Stimulated activated naive CD8-positive, alpha-beta T cell treated with anti-CD3 and anti-CD28 coated beads, Interleukin-15, amount 100 ng/mL, for 72 hours (primary cell): ENCODE results near the gene L3MBTL1.
A peak's percentile ranks its signal among the peaks of the same experiment; 100 is the strongest.
"Not testable (repeated sequence)": the region's sequence is repeated elsewhere in the genome, so short reads cannot be mapped to it uniquely, and the experiment has no call there.

Experiments
- ATAC-seq: fragments of 150-1000 bp; cut with Tn5 transposase; 2 replicates; pipeline ENCODE4 v1.10.0; 2021; ENCODE audit warnings: mild to moderate bottlenecking, moderate library complexity
- DNase-seq, 2 donors: peaks; one replicate each; pipeline ENCODE4 v3.0.0; 2021 to 2022
- H3K27ac Mint-ChIP-seq, 2 donors: one replicate each; pipeline ENCODE4 v1.8.0; 2022; ENCODE audit warnings: mild to moderate bottlenecking in 2 of 2, mixed read lengths in 2 of 2, moderate library complexity in 2 of 2
- H3K27me3 Mint-ChIP-seq: one replicate; pipeline ENCODE4 v1.8.0; 2022; ENCODE audit warnings: mixed read lengths
- H3K4me1 Mint-ChIP-seq: one replicate; pipeline ENCODE4 v1.8.0; 2022; ENCODE audit warnings: mild to moderate bottlenecking, mixed read lengths
- H3K4me3 Mint-ChIP-seq, 2 donors: one replicate each; pipeline ENCODE4 v1.8.0; 2022; ENCODE audit warnings: mild to moderate bottlenecking in 2 of 2, mixed read lengths in 2 of 2, moderate library complexity in 1 of 2
- H3K9me3 Mint-ChIP-seq, 2 donors: one replicate each; pipeline ENCODE4 v1.8.0; 2022; ENCODE audit warnings: mixed read lengths in 2 of 2

Gene L3MBTL1

DNA sequence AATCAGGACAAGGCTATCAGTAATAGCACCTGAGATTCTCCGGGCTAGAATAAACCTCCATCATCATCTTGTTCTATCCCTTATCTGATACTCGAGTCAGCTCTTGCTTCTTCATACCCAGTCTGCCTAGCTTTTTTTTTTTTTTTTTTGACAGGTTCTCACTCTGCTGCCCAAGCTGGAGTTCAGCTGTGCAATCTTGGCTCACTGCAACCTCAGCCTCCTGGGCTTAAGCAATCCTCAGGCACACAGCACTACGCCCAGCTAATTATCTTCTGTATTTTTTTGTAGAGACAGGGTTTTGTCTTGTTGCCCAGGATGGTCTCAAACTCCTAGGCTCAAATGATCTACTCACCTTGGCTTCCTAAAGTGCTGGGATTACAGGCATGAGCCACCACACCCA lies 30.3 kb upstream of the L3MBTL1 start:
- H3K4me3 Mint-ChIP-seq: no peak overlapping the region
- peaks cover under 1% of the 10 kb centered on the region for H3K4me1 Mint-ChIP-seq
- H3K9me3 Mint-ChIP-seq: no peaks in the 10 kb centered on the region
- ATAC-seq: no peak
- no peak overlapping the region for H3K27ac Mint-ChIP-seq
- DNase-seq: no peak
- no peaks in the 10 kb centered on the region for H3K27me3 Mint-ChIP-seq

DNA sequence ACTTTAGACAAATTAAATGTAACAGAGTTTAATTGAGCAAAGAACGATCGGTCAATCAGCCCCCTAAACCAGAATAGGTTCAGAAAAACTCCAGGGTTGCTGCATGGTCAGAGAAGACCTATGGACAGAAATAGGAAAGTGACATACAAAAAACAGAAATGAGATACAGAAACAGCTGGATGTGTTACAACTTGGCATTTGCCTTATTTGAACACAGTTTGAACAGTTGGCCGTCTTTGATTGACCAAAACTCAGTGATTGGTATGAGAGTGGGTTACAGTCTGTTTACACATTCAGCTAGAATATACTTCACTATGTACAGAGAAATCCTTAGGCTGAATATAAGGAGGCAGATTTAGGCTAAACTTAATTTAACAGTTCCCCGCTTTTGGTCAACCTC lies 29.9 kb upstream of the L3MBTL1 start:
- H3K27me3 Mint-ChIP-seq: no peaks in the 10 kb centered on the region
- no peak for ATAC-seq
- no peak overlapping the region for H3K4me3 Mint-ChIP-seq
- H3K9me3 Mint-ChIP-seq: no peaks in the 10 kb centered on the region
- H3K27ac Mint-ChIP-seq: no peak overlapping the region
- no peaks in the 10 kb centered on the region for H3K4me1 Mint-ChIP-seq
- DNase-seq: no peak

GRCh38 chr20:43490038-43490437 lies 17.5 kb upstream of the L3MBTL1 start:
- no peak for DNase-seq
- H3K4me1 Mint-ChIP-seq: peaks cover 5% of the 10 kb centered on the region
- no peak overlapping the region for H3K27ac Mint-ChIP-seq
- H3K9me3 Mint-ChIP-seq: peaks cover 0 to 17% of the 10 kb centered on the region in 2 donors
- H3K4me3 Mint-ChIP-seq: no peak overlapping the region
- peaks cover 7% of the 10 kb centered on the region for H3K27me3 Mint-ChIP-seq
- ATAC-seq: no peak

DNA sequence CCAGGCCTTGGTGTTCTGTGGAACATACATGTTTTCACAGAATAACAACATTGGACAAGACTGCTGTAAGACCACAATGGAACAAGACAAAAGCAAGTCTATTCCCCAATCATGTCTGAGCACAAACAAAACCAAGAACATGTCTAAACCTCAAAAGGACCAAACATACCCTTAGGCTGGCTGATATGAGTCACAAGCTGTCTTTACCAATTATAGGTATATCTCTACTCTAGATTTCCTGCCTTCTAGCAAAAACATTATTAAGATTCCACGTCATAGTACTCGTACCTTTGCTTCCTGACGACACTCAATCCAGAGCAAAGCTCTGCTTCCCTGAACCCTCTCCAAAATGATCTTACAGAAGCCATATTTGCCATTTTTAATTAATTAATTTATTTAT lies 15.4 kb upstream of the L3MBTL1 start:
- Mint-ChIP-seq H3K9me3 (peaks cover 0 to 12% of the 10 kb centered on the region in 2 donors), H3K4me1 (peaks cover 5% of the 10 kb centered on the region), H3K27me3 (peaks cover 7% of the 10 kb centered on the region), H3K27ac (peak overlapping the region in 1 of 2 donors; percentile 43), H3K4me3 (no peak overlapping the region)
- ATAC-seq: peak; percentile 94
- no peak for DNase-seq

GRCh38 chr20:43495388-43495787 lies 12.1 kb upstream of the L3MBTL1 start:
- no peak for ATAC-seq

DNA sequence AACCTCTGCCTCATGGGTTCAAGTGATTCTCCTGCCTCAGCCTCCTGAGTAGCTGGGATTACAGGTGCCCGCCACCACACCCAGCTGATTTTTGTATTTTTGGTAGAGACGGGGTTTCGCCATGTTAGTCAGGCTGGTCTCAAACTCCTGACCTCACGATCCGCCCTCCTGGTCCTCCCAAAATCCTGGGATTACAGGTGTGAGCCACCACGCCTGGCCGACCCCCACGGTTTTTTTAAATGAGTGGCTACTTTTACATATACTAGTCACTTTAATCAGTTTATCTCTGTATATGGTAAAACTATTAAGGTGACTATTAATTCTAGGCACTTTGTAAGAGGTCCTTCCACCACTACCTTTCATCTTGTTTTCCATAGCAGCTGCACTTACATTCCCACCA lies 5.5 kb upstream of the L3MBTL1 start:
- ATAC-seq, H3K27ac Mint-ChIP-seq, H3K4me3 Mint-ChIP-seq, H3K4me1 Mint-ChIP-seq, H3K9me3 Mint-ChIP-seq, DNase-seq: not testable (repeated sequence)
- peaks cover 29% of the 10 kb centered on the region for H3K27me3 Mint-ChIP-seq

More at GRCh38 chr20:43495388-43495787, 12.1 kb upstream of the L3MBTL1 start:
- no peak for DNase-seq
- no peak overlapping the region for H3K4me3 Mint-ChIP-seq
- peaks cover 5% of the 10 kb centered on the region for H3K4me1 Mint-ChIP-seq
- H3K9me3 Mint-ChIP-seq: no peaks in the 10 kb centered on the region
- peaks cover 7% of the 10 kb centered on the region for H3K27me3 Mint-ChIP-seq
- H3K27ac Mint-ChIP-seq: no peak overlapping the region

- DNase-seq (no peak), ATAC-seq (no peak)
- Mint-ChIP-seq H3K4me1 (peaks cover 17% of the 10 kb centered on the region), H3K9me3 (no peaks in the 10 kb centered on the region), H3K27ac (no peak overlapping the region), H3K4me3 (no peak overlapping the region), H3K27me3 (peaks cover 52% of the 10 kb centered on the region)
Measured at GRCh38 chr20:43506238-43506637, 1.3 kb upstream of the L3MBTL1 start.

DNA sequence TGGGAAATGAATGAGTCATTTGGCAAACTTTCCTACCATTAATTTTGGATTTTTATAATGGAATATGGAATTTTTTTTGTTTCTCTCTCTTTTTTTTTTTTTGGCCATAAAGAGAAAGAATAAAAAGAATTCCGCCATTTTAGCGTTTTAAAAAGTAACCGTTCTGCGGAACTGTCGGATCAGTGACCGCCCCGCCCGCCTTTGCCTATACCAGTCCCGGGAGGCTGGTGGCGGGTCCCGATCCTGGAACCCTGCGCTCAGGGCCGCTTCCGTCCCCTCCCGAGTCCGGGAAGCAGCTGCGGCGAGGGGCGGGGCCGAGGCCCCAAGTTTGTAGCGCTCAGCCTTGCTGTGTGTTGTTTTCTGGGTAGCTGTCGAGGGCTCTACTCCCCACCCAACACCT lies 609 bp downstream of the L3MBTL1 start:
- DNase-seq (no peak), ATAC-seq (no peak)
- Mint-ChIP-seq H3K9me3 (no peaks in the 10 kb centered on the region), H3K4me3 (peak overlapping the region; percentile 69 to 71), H3K27ac (no peak overlapping the region), H3K27me3 (peaks cover 52% of the 10 kb centered on the region), H3K4me1 (peaks cover 17% of the 10 kb centered on the region)

DNA sequence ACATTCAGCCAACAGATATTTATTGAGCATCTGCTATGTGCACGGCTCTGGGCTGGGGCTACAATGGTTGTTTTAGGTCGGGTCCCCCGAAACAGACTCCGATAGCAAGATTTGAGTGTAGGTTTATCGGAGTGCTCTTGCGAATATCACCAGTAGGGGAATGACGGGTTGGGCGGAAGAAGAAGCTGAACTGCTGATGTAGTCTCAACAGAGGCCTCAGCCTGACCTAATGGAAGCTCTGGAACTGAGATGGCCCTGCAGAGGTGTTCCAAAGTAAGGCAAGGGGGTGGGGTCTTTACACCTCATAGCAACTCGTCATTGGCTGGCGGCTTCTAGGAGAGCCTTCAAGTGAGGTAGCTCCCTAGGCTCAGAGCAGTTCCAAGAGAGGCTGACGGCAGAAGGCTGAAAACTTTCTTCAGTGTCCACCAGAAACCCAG lies 1.1 kb downstream of the L3MBTL1 start:
- peaks cover 17% of the 10 kb centered on the region for H3K4me1 Mint-ChIP-seq
- peak overlapping the region; percentile 69 to 71 for H3K4me3 Mint-ChIP-seq
- no peaks in the 10 kb centered on the region for H3K9me3 Mint-ChIP-seq
- ATAC-seq (no peak), DNase-seq (no peak)
- H3K27me3 Mint-ChIP-seq: peaks cover 52% of the 10 kb centered on the region
- no peak overlapping the region for H3K27ac Mint-ChIP-seq

DNA sequence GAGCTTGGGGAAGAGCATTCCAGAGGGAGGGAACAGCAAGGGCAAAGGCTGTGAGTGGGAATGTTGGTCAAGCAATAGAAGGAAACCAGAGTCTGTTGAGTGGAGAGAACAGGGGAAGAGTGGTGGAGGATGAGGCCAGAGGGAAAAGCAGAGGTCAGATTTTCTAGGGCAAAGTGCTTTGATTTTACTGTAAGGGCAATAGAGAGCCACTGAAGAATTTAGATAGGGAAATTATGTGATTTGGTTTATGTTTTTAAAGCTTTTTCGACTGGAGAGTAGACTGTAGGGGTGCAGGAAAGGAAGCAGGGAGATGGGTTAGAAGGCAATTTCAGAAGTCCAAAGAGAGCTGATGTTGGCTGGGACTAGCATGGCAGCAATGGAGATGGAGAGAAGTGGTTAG lies 4.4 kb downstream of the L3MBTL1 start:
- Mint-ChIP-seq H3K4me1 (peaks cover 29% of the 10 kb centered on the region), H3K9me3 (no peaks in the 10 kb centered on the region), H3K4me3 (no peak overlapping the region), H3K27me3 (peaks cover 25% of the 10 kb centered on the region), H3K27ac (no peak overlapping the region)
- DNase-seq (no peak), ATAC-seq (no peak)

GRCh38 chr20:43513372-43513930 lies 6.0 kb downstream of the L3MBTL1 start:
- DNase-seq (no peak), ATAC-seq (no peak)

GRCh38 chr20:43513931-43514647 lies 6.6 kb downstream of the L3MBTL1 start:
- peaks cover 6% of the 10 kb centered on the region for H3K27me3 Mint-ChIP-seq
- DNase-seq (peak; percentile 95 to 98), ATAC-seq (peak; percentile 92)
- peak overlapping the region; percentile 94 to 99 for H3K4me3 Mint-ChIP-seq
- H3K4me1 Mint-ChIP-seq: peaks cover 13% of the 10 kb centered on the region
- H3K9me3 Mint-ChIP-seq: no peaks in the 10 kb centered on the region
- H3K27ac Mint-ChIP-seq: peak overlapping the region; percentile 96 to 98

More at GRCh38 chr20:43513372-43513930, 6.0 kb downstream of the L3MBTL1 start:
- H3K27me3 Mint-ChIP-seq: peaks cover 12% of the 10 kb centered on the region
- H3K4me3 Mint-ChIP-seq: peak overlapping the region; percentile 94 to 99
- H3K9me3 Mint-ChIP-seq: no peaks in the 10 kb centered on the region
- peak overlapping the region in 1 of 2 donors; percentile 96 for H3K27ac Mint-ChIP-seq
- H3K4me1 Mint-ChIP-seq: peaks cover 20% of the 10 kb centered on the region

DNA sequence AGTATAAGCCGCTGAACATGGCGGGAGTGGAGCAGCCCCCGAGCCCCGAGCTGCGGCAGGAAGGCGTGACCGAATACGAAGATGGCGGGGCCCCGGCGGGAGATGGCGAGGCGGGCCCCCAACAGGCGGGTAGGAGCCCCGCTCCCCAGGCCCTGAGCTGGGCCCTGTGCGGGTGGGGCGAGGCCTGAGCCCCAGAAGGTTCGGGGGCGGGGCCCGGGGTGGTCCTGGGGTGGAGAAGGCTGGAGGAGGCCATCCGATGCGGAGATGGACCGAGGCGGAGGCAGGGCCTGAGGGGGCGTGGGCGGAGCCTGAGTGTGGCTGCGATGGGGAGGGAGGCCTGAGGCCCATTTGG lies 7.1 kb downstream of the L3MBTL1 start:
- H3K27me3 Mint-ChIP-seq: peaks cover under 1% of the 10 kb centered on the region
- DNase-seq (no peak), ATAC-seq (peak; percentile 54)
- no peaks in the 10 kb centered on the region for H3K9me3 Mint-ChIP-seq
- peaks cover 12% of the 10 kb centered on the region for H3K4me1 Mint-ChIP-seq
- peak overlapping the region; percentile 96 to 98 for H3K27ac Mint-ChIP-seq
- peak overlapping the region; percentile 94 to 99 for H3K4me3 Mint-ChIP-seq

- Mint-ChIP-seq H3K9me3 (no peaks in the 10 kb centered on the region), H3K27me3 (no peaks in the 10 kb centered on the region), H3K4me1 (peaks cover 12% of the 10 kb centered on the region), H3K27ac (no peak overlapping the region), H3K4me3 (peak overlapping the region; percentile 94 to 99)
- DNase-seq (no peak), ATAC-seq (no peak)
Measured at GRCh38 chr20:43515628-43516027, 8.1 kb downstream of the L3MBTL1 start.

- Mint-ChIP-seq H3K4me3 (no peak overlapping the region), H3K9me3 (no peaks in the 10 kb centered on the region), H3K4me1 (peaks cover 12% of the 10 kb centered on the region), H3K27me3 (no peaks in the 10 kb centered on the region), H3K27ac (no peak overlapping the region)
- no peak for DNase-seq
- no peak for ATAC-seq
Measured at GRCh38 chr20:43516251-43516824, 8.8 kb downstream of the L3MBTL1 start.

DNA sequence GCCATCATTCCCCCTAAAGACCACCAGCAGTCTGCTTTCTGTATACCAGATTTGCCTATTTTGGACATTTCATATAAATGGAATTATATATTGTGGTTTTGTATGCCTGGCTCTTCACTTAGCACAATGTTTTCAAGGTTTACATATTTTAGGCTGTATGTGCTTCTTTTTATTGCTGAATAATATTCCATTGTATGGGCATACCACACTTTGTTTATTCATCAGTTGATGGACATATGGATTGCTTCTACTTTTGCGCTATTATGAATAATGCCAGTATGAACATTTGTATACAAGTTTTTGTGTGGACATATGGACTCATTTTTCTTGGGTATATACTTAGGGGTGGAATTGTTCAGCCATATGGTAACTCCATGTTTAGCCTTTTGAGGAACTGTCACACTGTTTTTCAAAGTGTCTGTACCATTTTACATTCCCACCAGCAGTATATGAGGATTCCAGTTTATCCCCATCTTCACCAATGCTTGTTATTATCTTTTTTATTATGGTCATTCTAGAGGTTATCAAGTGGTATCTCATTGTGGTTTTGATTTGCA lies 12.7 kb downstream of the L3MBTL1 start:
- DNase-seq: no peak
- H3K27ac Mint-ChIP-seq: no peak overlapping the region
- H3K4me1 Mint-ChIP-seq: peaks cover 12% of the 10 kb centered on the region
- no peak overlapping the region for H3K4me3 Mint-ChIP-seq
- ATAC-seq: no peak
- peaks cover 0 to 10% of the 10 kb centered on the region in 2 donors for H3K9me3 Mint-ChIP-seq
- no peaks in the 10 kb centered on the region for H3K27me3 Mint-ChIP-seq
